ENCODE data around the gene SLC44A5. TPM values are rescaled to one million over a fixed set of nuclear protein-coding genes. Genes with fewer than 3 reads are reported as not detected.
"Not testable (repeated sequence)": the region's sequence is repeated elsewhere in the genome, so short reads cannot be mapped to it uniquely, and the experiment has no call there.

SLC44A5 gene
- total RNA-seq, 4 donors from 2014 or later = 1.1 to 17.7 (median 5.8) TPM

DNA sequence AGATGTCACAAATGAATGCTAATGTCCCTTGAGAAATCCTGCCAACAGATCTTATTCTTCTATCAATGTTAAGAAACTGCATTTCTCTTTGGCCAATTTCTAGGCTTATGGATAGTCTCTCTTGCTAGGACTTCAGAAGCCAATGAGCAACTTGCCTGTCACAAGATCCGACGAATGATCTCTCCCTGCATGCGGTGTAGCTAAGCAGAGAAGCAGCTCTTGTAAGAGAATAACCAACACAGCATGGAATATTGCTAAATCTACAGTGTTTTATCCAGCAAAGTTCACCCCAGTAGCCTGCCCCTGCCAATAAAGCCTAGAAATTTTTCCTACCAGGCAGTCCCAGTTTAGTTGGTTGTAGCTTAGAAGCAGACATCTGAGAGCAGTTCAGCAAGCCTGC lies 2.1 kb upstream of the SLC44A5 start:
- no peak for DNase-seq (ENCODE audit: low spot score in 2 of 2)
- Histone ChIP-seq H3K27ac (no peak overlapping the region), H3K9me3 (no peaks in the 10 kb centered on the region), H3K4me1 (peaks cover 30% of the 10 kb centered on the region), H3K27me3 (peaks cover 58% of the 10 kb centered on the region), H3K4me3 (no peak overlapping the region), H3K36me3 (no peaks in the 10 kb centered on the region)
- TF ChIP-seq, protein P1, sequence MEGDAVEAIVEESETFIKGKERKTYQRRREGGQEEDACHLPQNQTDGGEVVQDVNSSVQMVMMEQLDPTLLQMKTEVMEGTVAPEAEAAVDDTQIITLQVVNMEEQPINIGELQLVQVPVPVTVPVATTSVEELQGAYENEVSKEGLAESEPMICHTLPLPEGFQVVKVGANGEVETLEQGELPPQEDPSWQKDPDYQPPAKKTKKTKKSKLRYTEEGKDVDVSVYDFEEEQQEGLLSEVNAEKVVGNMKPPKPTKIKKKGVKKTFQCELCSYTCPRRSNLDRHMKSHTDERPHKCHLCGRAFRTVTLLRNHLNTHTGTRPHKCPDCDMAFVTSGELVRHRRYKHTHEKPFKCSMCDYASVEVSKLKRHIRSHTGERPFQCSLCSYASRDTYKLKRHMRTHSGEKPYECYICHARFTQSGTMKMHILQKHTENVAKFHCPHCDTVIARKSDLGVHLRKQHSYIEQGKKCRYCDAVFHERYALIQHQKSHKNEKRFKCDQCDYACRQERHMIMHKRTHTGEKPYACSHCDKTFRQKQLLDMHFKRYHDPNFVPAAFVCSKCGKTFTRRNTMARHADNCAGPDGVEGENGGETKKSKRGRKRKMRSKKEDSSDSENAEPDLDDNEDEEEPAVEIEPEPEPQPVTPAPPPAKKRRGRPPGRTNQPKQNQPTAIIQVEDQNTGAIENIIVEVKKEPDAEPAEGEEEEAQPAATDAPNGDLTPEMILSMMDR (IDR thresholded peaks at IDR 0.05) = no peak
- no peak for TF ChIP-seq EP300 (IDR thresholded peaks at IDR 0.05)
- no peak for TF ChIP-seq POLR2A (IDR thresholded peaks at IDR 0.05)
- no peak for TF ChIP-seq POLR2AphosphoS5 (IDR thresholded peaks at IDR 0.05)
- WGBS = 69% methylated on average over 3 of the region's 3 CpGs

DNA sequence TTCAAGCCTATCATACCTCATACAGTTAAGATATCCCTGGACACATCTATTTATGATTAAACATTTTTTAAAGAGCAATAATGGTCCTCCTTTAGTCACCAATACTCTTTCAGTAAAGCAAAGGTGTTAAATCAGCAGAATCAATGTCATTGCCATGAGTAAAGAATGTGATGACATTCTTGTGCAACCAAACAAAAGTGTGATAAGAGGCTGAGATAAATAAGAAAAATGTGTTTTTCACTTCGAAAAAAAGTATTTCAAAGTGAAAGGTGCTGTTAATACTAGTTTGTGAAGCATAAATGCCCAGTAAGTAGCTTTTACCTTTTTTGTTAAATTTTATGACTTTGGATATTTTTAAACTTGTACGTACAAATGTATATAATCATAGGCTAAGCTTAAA lies 8.4 kb downstream of the SLC44A5 start:
- TF ChIP-seq POLR2AphosphoS5 (IDR thresholded peaks at IDR 0.05) (no peak), POLR2A (IDR thresholded peaks at IDR 0.05) (no peak), EP300 (IDR thresholded peaks at IDR 0.05) (no peak)
- TF ChIP-seq, protein P1 (IDR thresholded peaks at IDR 0.05) = no peak
- WGBS = 40% methylated on average over 2 of the region's 2 CpGs
- Histone ChIP-seq H3K27me3 (no peaks in the 10 kb centered on the region), H3K36me3 (no peaks in the 10 kb centered on the region), H3K27ac (no peak overlapping the region), H3K4me3 (no peak overlapping the region), H3K4me1 (no peaks in the 10 kb centered on the region), H3K9me3 (no peaks in the 10 kb centered on the region)
- no peak for DNase-seq (ENCODE audit: low spot score in 2 of 2)

DNA sequence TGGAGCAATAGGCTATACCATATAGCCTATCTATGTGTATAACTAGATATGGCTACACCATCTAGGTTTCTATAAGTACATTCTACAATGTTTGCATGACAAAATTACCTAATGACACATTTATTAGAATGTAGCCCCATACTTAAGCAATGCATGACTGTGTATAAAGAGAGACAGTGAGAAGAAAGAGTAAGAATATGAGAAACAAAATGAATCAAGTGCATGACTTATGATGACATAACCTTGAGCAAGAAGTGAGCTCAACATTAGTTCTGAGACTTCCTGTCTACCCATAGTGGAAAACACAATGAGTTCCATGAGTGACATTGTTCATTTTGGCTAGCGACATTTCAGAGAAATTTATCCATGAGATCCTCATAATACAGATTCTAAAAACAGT lies 10.1 kb downstream of the SLC44A5 start:
- H3K27me3 ChIP-seq = no peaks in the 10 kb centered on the region
- TF ChIP-seq POLR2AphosphoS5 (IDR thresholded peaks at IDR 0.05) (no peak), POLR2A (IDR thresholded peaks at IDR 0.05) (no peak), EP300 (IDR thresholded peaks at IDR 0.05) (no peak)
- TF ChIP-seq, protein P1 (IDR thresholded peaks at IDR 0.05) = no peak
- no peak overlapping the region for H3K4me3 ChIP-seq
- no peak overlapping the region for H3K27ac ChIP-seq
- no peaks in the 10 kb centered on the region for H3K36me3 ChIP-seq
- 58% methylated on average over 1 of the region's 1 CpG for WGBS
- no peaks in the 10 kb centered on the region for H3K4me1 ChIP-seq
- no peak for DNase-seq (ENCODE audit: low spot score in 2 of 2)
- H3K9me3 ChIP-seq = no peaks in the 10 kb centered on the region

DNA sequence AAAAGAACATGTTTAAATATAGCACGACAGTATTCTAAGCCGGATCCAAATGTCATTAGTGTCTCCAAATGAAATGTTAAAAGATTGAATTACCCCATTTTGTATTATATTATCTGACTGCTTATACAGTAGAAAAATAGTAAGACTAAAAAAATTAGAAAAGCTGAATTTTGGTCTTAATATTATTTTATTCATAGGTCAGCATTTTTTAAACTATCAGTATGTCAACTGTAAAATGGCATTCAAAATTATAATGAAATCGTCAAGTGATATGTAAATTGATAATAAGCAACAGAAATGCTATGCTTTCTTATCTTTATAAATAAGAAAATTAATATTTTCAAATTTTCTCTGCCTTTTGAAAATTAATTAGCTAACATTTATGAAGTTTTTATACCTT lies 16.6 kb downstream of the SLC44A5 start:
- Histone ChIP-seq H3K4me1 (no peaks in the 10 kb centered on the region), H3K4me3 (no peak overlapping the region), H3K27me3 (no peaks in the 10 kb centered on the region), H3K36me3 (no peaks in the 10 kb centered on the region), H3K9me3 (no peaks in the 10 kb centered on the region), H3K27ac (no peak overlapping the region)
- no peak for DNase-seq (ENCODE audit: low spot score in 2 of 2)
- TF ChIP-seq POLR2A (IDR thresholded peaks at IDR 0.05) = no peak
- no peak for TF ChIP-seq POLR2AphosphoS5 (IDR thresholded peaks at IDR 0.05)
- TF ChIP-seq EP300 (IDR thresholded peaks at IDR 0.05) = no peak
- TF ChIP-seq, protein P1 (IDR thresholded peaks at IDR 0.05) = no peak
- 86% methylated on average over 3 of the region's 3 CpGs for WGBS

DNA sequence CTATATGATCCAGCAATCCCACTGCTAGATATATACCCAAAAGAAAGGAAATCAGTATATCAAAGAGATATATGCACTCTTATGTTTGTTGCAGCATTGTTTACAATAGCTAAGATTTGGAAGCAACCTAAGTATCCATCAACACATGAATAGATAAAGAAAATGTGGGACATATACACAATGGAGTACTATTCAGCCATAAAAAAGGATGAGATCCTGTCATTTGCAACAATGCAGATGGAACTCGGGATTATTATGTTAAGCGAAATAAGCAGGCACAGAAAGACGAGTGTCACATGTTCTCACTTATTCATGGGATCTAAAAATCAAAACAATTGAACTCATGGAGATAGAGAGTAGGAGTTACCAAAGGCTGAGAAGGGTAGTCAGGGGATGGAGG lies 17.5 kb downstream of the SLC44A5 start:
- not testable (repeated sequence) for H3K4me3 ChIP-seq; H3K27ac ChIP-seq; H3K36me3 ChIP-seq; H3K9me3 ChIP-seq; H3K4me1 ChIP-seq; DNase-seq (ENCODE audit: low spot score in 2 of 2); H3K27me3 ChIP-seq
- 74% methylated on average over 3 of the region's 3 CpGs for WGBS

DNA sequence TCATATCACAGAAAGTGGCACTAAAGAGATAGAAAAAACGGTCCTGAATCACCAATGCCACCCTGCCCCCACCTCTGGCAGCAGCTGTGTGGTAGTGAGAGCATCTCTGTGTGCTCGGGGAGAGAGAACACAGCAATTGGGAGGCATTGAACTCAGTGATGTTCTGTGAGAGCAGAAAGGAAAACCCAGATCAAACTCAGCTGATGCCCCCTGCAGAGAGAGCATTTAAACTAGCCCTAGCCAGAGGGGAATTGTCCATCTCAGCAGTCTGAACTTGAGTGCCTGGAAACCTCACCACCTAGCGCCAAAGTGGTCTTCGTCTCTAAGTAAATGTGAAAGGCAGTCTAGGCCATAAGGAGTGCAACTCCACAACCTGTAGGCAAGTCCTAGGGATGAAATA lies 21.3 kb downstream of the SLC44A5 start:
- Histone ChIP-seq H3K27ac (no peak overlapping the region), H3K27me3 (no peaks in the 10 kb centered on the region), H3K36me3 (no peaks in the 10 kb centered on the region), H3K4me1 (no peaks in the 10 kb centered on the region), H3K4me3 (no peak overlapping the region), H3K9me3 (no peaks in the 10 kb centered on the region)
- no peak for DNase-seq (ENCODE audit: low spot score in 2 of 2)
- no peak for TF ChIP-seq POLR2A (IDR thresholded peaks at IDR 0.05)
- TF ChIP-seq EP300 (IDR thresholded peaks at IDR 0.05) = no peak
- TF ChIP-seq, protein P1 (IDR thresholded peaks at IDR 0.05) = no peak
- no peak for TF ChIP-seq POLR2AphosphoS5 (IDR thresholded peaks at IDR 0.05)
- WGBS = 66% methylated on average over 4 of the region's 4 CpGs

Measured in suprapubic skin (tissue), 4 donors.